HG02588 (cell line): ENCODE results near the gene TSC22D2.
"Not testable (repeated sequence)": the region's sequence is repeated elsewhere in the genome, so short reads cannot be mapped to it uniquely, and the experiment has no call there.

Source experiments
- ATAC-seq: cut with Tn5 transposase; IDR thresholded peaks from one replicate; pipeline ENCODE4 v1.9.1; 2021; ENCODE audit warnings: mild to moderate bottlenecking, moderate library complexity; ENCODE audit not compliant: unreplicated experiment

Gene TSC22D2

GRCh38 chr3:150446470-150446977 lies 38.4 kb downstream of the TSC22D2 start:
- no peak for ATAC-seq

- ATAC-seq = no peak
Measured at GRCh38 chr3:150447084-150447483, 39.0 kb downstream of the TSC22D2 start.

GRCh38 chr3:150447631-150448465 lies 39.8 kb downstream of the TSC22D2 start:
- ATAC-seq = no peak

GRCh38 chr3:150449169-150449721 lies 41.1 kb downstream of the TSC22D2 start:
- no peak for ATAC-seq

GRCh38 chr3:150450916-150451315 lies 42.8 kb downstream of the TSC22D2 start:
- ATAC-seq = no peak

GRCh38 chr3:150451329-150452048 lies 43.4 kb downstream of the TSC22D2 start:
- ATAC-seq = no peak

- no peak for ATAC-seq
Measured at GRCh38 chr3:150453353-150453752, 45.3 kb downstream of the TSC22D2 start.

GRCh38 chr3:150454085-150454484 lies 46.0 kb downstream of the TSC22D2 start:
- ATAC-seq = no peak

GRCh38 chr3:150454622-150455021 lies 46.5 kb downstream of the TSC22D2 start:
- no peak for ATAC-seq

- ATAC-seq = no peak
Measured at GRCh38 chr3:150455341-150455740, 47.2 kb downstream of the TSC22D2 start.

- ATAC-seq = no peak
Measured at GRCh38 chr3:150458001-150458400, 49.9 kb downstream of the TSC22D2 start.

- ATAC-seq = no peak
Measured at GRCh38 chr3:150460484-150460883, 52.4 kb downstream of the TSC22D2 start.

GRCh38 chr3:150461399-150461798 lies 53.3 kb downstream of the TSC22D2 start:
- ATAC-seq = no peak

- no peak for ATAC-seq
Measured at GRCh38 chr3:150462108-150462507, 54.0 kb downstream of the TSC22D2 start.

- no peak for ATAC-seq
Measured at GRCh38 chr3:150464684-150465083, 56.6 kb downstream of the TSC22D2 start.

GRCh38 chr3:150467381-150467780 lies 59.3 kb downstream of the TSC22D2 start:
- no peak for ATAC-seq

- ATAC-seq = no peak
Measured at GRCh38 chr3:150469031-150469930, 61.2 kb downstream of the TSC22D2 start.

- no peak for ATAC-seq
Measured at GRCh38 chr3:150469931-150470740, 62.0 kb downstream of the TSC22D2 start.

GRCh38 chr3:150472421-150472820 lies 64.3 kb downstream of the TSC22D2 start:
- no peak for ATAC-seq

- not testable (repeated sequence) for ATAC-seq
Measured at GRCh38 chr3:150473161-150473560, 65.1 kb downstream of the TSC22D2 start.
